SJCRH30 (cell line): ENCODE data around the gene SLC6A6. TPM values are rescaled to one million over a fixed set of nuclear protein-coding genes. Genes with fewer than 3 reads are reported as not detected.

Experiments
- DNase-seq, 2 experiments: peaks; one replicate each; pipeline ENCODE4 v3.0.0-alpha.2; 2015 to 2020
- H3K27ac ChIP-seq: fragments of 250-450 bp; sonication (Bioruptor Pico); 2 replicates; pipeline ENCODE4 v1.5.1; 2020; ENCODE audit warnings: mild to moderate bottlenecking, moderate library complexity
- H3K27me3 ChIP-seq: fragments of 250-450 bp; sonication (Bioruptor Pico); 2 replicates; pipeline ENCODE4 v1.5.1; 2020; ENCODE audit warnings: mild to moderate bottlenecking, moderate library complexity
- H3K36me3 ChIP-seq: fragments of 250-450 bp; sonication (Bioruptor Pico); 2 replicates; pipeline ENCODE4 v1.5.1; 2020; ENCODE audit warnings: mild to moderate bottlenecking, moderate library complexity
- H3K4me1 ChIP-seq: fragments of 250-450 bp; sonication (Bioruptor Pico); 2 replicates; pipeline ENCODE4 v1.5.1; 2020; ENCODE audit warnings: mild to moderate bottlenecking, moderate library complexity
- H3K4me3 ChIP-seq: fragments of 250-450 bp; sonication (Bioruptor Pico); 2 replicates; pipeline ENCODE4 v1.5.1; 2020; ENCODE audit warnings: mild to moderate bottlenecking, moderate library complexity
- H3K9me3 ChIP-seq: fragments of 250-450 bp; sonication (Bioruptor Pico); replicated peaks from 2 replicates; pipeline ENCODE4 v1.5.1; 2020; ENCODE audit warnings: mild to moderate bottlenecking, moderate library complexity
- total RNA-seq: library from RNA; depleted of rRNA; stranded (reverse); fragments of >200 nt; shearing (Covaris generic); gene quantifications from 2 replicates; pipeline ENCODE4 v1.2.3, GENCODE V29; 2014

SLC6A6 gene
- total RNA-seq, 1 experiment from 2014 or later, result 10.9 TPM

GRCh38 chr3:14474363-14475081, 72.1 kb downstream of the SLC6A6 start:
- Histone ChIP-seq H3K4me3 (no peak overlapping the region), H3K36me3 (no peaks in the 10 kb centered on the region; the same call in 1 of the 2 replicates), H3K9me3 (no peaks in the 10 kb centered on the region), H3K27ac (no peak overlapping the region), H3K4me1 (peaks cover 14% of the 10 kb centered on the region), H3K27me3 (no peaks in the 10 kb centered on the region)
- DNase-seq, result no peak

- DNase-seq, result no peak
- H3K9me3 ChIP-seq, result no peaks in the 10 kb centered on the region
- H3K27me3 ChIP-seq, result no peaks in the 10 kb centered on the region
- peaks cover 14% of the 10 kb centered on the region for H3K4me1 ChIP-seq
- no peaks in the 10 kb centered on the region; the same call in 1 of the 2 replicates for H3K36me3 ChIP-seq
- no peak overlapping the region for H3K4me3 ChIP-seq
- no peak overlapping the region for H3K27ac ChIP-seq
These were observed 73.2 kb downstream of the SLC6A6 start for GRCh38 chr3:14475621-14476020.

GRCh38 chr3:14476583-14477265, 74.3 kb downstream of the SLC6A6 start:
- Histone ChIP-seq H3K36me3 (no peaks in the 10 kb centered on the region; the same call in 1 of the 2 replicates), H3K27ac (no peak overlapping the region), H3K27me3 (no peaks in the 10 kb centered on the region), H3K9me3 (no peaks in the 10 kb centered on the region), H3K4me1 (peaks cover 14% of the 10 kb centered on the region), H3K4me3 (no peak overlapping the region)
- DNase-seq, result no peak

GRCh38 chr3:14477311-14477935, 75.0 kb downstream of the SLC6A6 start:
- peaks cover 9% of the 10 kb centered on the region for H3K4me1 ChIP-seq
- H3K27me3 ChIP-seq, result no peaks in the 10 kb centered on the region
- H3K27ac ChIP-seq, result no peak overlapping the region
- no peak overlapping the region for H3K4me3 ChIP-seq
- H3K36me3 ChIP-seq, result no peaks in the 10 kb centered on the region; the same call in 1 of the 2 replicates
- DNase-seq, result no peak
- no peaks in the 10 kb centered on the region for H3K9me3 ChIP-seq

GRCh38 chr3:14478956-14479550, 76.6 kb downstream of the SLC6A6 start:
- H3K27ac ChIP-seq, result no peak overlapping the region
- DNase-seq, result no peak
- no peaks in the 10 kb centered on the region for H3K4me1 ChIP-seq
- no peaks in the 10 kb centered on the region for H3K27me3 ChIP-seq
- no peaks in the 10 kb centered on the region; the same call in 1 of the 2 replicates for H3K36me3 ChIP-seq
- H3K9me3 ChIP-seq, result no peaks in the 10 kb centered on the region
- H3K4me3 ChIP-seq, result no peak overlapping the region

GRCh38 chr3:14479591-14479990, 77.2 kb downstream of the SLC6A6 start:
- H3K9me3 ChIP-seq, result no peaks in the 10 kb centered on the region
- no peak overlapping the region for H3K27ac ChIP-seq
- H3K27me3 ChIP-seq, result no peaks in the 10 kb centered on the region
- H3K36me3 ChIP-seq, result no peaks in the 10 kb centered on the region; the same call in 1 of the 2 replicates
- no peaks in the 10 kb centered on the region for H3K4me1 ChIP-seq
- no peak overlapping the region for H3K4me3 ChIP-seq
- no peak for DNase-seq

- Histone ChIP-seq H3K36me3 (no peaks in the 10 kb centered on the region; the same call in 1 of the 2 replicates), H3K4me1 (no peaks in the 10 kb centered on the region), H3K4me3 (no peak overlapping the region), H3K9me3 (no peaks in the 10 kb centered on the region), H3K27me3 (no peaks in the 10 kb centered on the region), H3K27ac (no peak overlapping the region)
- no peak for DNase-seq
These were observed 78.0 kb downstream of the SLC6A6 start for GRCh38 chr3:14480207-14481017.

- no peaks in the 10 kb centered on the region for H3K4me1 ChIP-seq
- no peaks in the 10 kb centered on the region for H3K27me3 ChIP-seq
- H3K36me3 ChIP-seq, result no peaks in the 10 kb centered on the region; the same call in 1 of the 2 replicates
- H3K4me3 ChIP-seq, result no peak overlapping the region
- DNase-seq, result no peak
- no peaks in the 10 kb centered on the region for H3K9me3 ChIP-seq
- no peak overlapping the region for H3K27ac ChIP-seq
These were observed 78.7 kb downstream of the SLC6A6 start for GRCh38 chr3:14481018-14481645.

GRCh38 chr3:14481646-14482036, 79.2 kb downstream of the SLC6A6 start:
- DNase-seq, result no peak
- H3K27me3 ChIP-seq, result no peaks in the 10 kb centered on the region
- H3K4me3 ChIP-seq, result no peak overlapping the region
- H3K4me1 ChIP-seq, result no peaks in the 10 kb centered on the region
- no peak overlapping the region for H3K27ac ChIP-seq
- no peaks in the 10 kb centered on the region for H3K9me3 ChIP-seq
- no peaks in the 10 kb centered on the region; the same call in 1 of the 2 replicates for H3K36me3 ChIP-seq

- no peaks in the 10 kb centered on the region for H3K27me3 ChIP-seq
- no peak for DNase-seq
- no peak overlapping the region for H3K27ac ChIP-seq
- H3K9me3 ChIP-seq, result no peaks in the 10 kb centered on the region
- no peak overlapping the region for H3K4me3 ChIP-seq
- H3K36me3 ChIP-seq, result no peaks in the 10 kb centered on the region; the same call in 1 of the 2 replicates
- no peaks in the 10 kb centered on the region for H3K4me1 ChIP-seq
These were observed 79.9 kb downstream of the SLC6A6 start for GRCh38 chr3:14482271-14482721.

GRCh38 chr3:14483286-14483685, 80.9 kb downstream of the SLC6A6 start:
- H3K4me3 ChIP-seq, result no peak overlapping the region
- H3K27me3 ChIP-seq, result no peaks in the 10 kb centered on the region
- no peaks in the 10 kb centered on the region for H3K4me1 ChIP-seq
- H3K36me3 ChIP-seq, result no peaks in the 10 kb centered on the region; the same call in 1 of the 2 replicates
- no peaks in the 10 kb centered on the region for H3K9me3 ChIP-seq
- H3K27ac ChIP-seq, result no peak overlapping the region
- DNase-seq, result no peak

GRCh38 chr3:14484741-14485140, 82.3 kb downstream of the SLC6A6 start:
- no peaks in the 10 kb centered on the region for H3K36me3 ChIP-seq
- H3K27ac ChIP-seq, result no peak overlapping the region
- H3K4me3 ChIP-seq, result no peak overlapping the region
- DNase-seq, result no peak
- no peaks in the 10 kb centered on the region for H3K27me3 ChIP-seq
- no peaks in the 10 kb centered on the region for H3K9me3 ChIP-seq
- 0 out of 2 replicates have a peak, but pooled peaks cover 2% of the 10 kb centered on the region for H3K4me1 ChIP-seq

- Histone ChIP-seq H3K36me3 (no peaks in the 10 kb centered on the region), H3K9me3 (no peaks in the 10 kb centered on the region), H3K27me3 (no peaks in the 10 kb centered on the region), H3K4me3 (no peak overlapping the region), H3K27ac (no peak overlapping the region), H3K4me1 (0 out of 2 replicates have a peak, but pooled peaks cover 2% of the 10 kb centered on the region)
- no peak for DNase-seq
These were observed 83.6 kb downstream of the SLC6A6 start for GRCh38 chr3:14485981-14486380.

GRCh38 chr3:14486460-14486859, 84.1 kb downstream of the SLC6A6 start:
- 0 out of 2 replicates have a peak, but pooled peaks cover 2% of the 10 kb centered on the region for H3K4me1 ChIP-seq

More at GRCh38 chr3:14486460-14486859, 84.1 kb downstream of the SLC6A6 start:
- Histone ChIP-seq H3K27ac (no peak overlapping the region), H3K27me3 (no peaks in the 10 kb centered on the region), H3K4me3 (no peak overlapping the region), H3K9me3 (no peaks in the 10 kb centered on the region), H3K36me3 (no peaks in the 10 kb centered on the region)
- no peak for DNase-seq
